Activated CD4-positive, alpha-beta T cell treated with anti-CD3 and anti-CD28 coated beads, Interleukin-2, amount 50 U/mL, for 4 hours (primary cell): ENCODE results near the gene FAM78B.
A peak's percentile ranks its signal among the peaks of the same experiment; 100 is the strongest.

ENCODE experiments used
- DNase-seq, 2 experiments: peaks; one replicate each; pipeline ENCODE4 v3.0.0-alpha.2; 2020

Gene FAM78B

GRCh38 chr1:166166698-166167571 lies at the start of gene FAM78B:
TSS of gene FAM78B (minus strand) at chr1:166167001. CDS start at chr1:166166248, 753 bp downstream.
- peak; percentile 41 to 42 for DNase-seq

GRCh38 chr1:166202546-166202945 lies 35.7 kb upstream of the FAM78B start:
- DNase-seq = no peak

GRCh38 chr1:166200743-166201142 lies 33.9 kb upstream of the FAM78B start:
- DNase-seq = no peak

GRCh38 chr1:166197597-166197996 lies 30.8 kb upstream of the FAM78B start:
- DNase-seq = no peak

GRCh38 chr1:166197141-166197540 lies 30.3 kb upstream of the FAM78B start:
- no peak for DNase-seq

GRCh38 chr1:166193057-166193698 lies 26.4 kb upstream of the FAM78B start:
- DNase-seq = no peak

GRCh38 chr1:166190400-166190799 lies 23.6 kb upstream of the FAM78B start:
- DNase-seq = no peak

- no peak for DNase-seq
These were observed 22.3 kb upstream of the FAM78B start for GRCh38 chr1:166189126-166189525.

GRCh38 chr1:166185526-166185925 lies 18.7 kb upstream of the FAM78B start:
- DNase-seq = no peak

GRCh38 chr1:166184897-166185296 lies 18.1 kb upstream of the FAM78B start:
- no peak for DNase-seq

GRCh38 chr1:166184012-166184411 lies 17.2 kb upstream of the FAM78B start:
- DNase-seq = no peak

- DNase-seq = no peak
These were observed 15.5 kb upstream of the FAM78B start for GRCh38 chr1:166182281-166182680.

GRCh38 chr1:166176416-166176815 lies 9.6 kb upstream of the FAM78B start:
- DNase-seq = no peak

GRCh38 chr1:166175032-166175431 lies 8.2 kb upstream of the FAM78B start:
- no peak for DNase-seq

GRCh38 chr1:166174108-166174507 lies 7.3 kb upstream of the FAM78B start:
- DNase-seq = no peak

GRCh38 chr1:166172106-166172505 lies 5.3 kb upstream of the FAM78B start:
- DNase-seq = no peak

- no peak for DNase-seq
These were observed 3.9 kb upstream of the FAM78B start for GRCh38 chr1:166170726-166171125.

GRCh38 chr1:166170075-166170474 lies 3.3 kb upstream of the FAM78B start:
- DNase-seq = no peak

- no peak for DNase-seq
These were observed 2.4 kb upstream of the FAM78B start for GRCh38 chr1:166169182-166169581.

- DNase-seq = no peak
These were observed 748 bp upstream of the FAM78B start for GRCh38 chr1:166167572-166167925.

GRCh38 chr1:166166329-166166697 lies 488 bp downstream of the FAM78B start:
- DNase-seq = no peak

GRCh38 chr1:166165661-166166328 lies 1.0 kb downstream of the FAM78B start:
- DNase-seq = no peak

- no peak for DNase-seq
These were observed 1.7 kb downstream of the FAM78B start for GRCh38 chr1:166164995-166165660.
